ENCODE measurements around the gene TNNI2.

DNA sequence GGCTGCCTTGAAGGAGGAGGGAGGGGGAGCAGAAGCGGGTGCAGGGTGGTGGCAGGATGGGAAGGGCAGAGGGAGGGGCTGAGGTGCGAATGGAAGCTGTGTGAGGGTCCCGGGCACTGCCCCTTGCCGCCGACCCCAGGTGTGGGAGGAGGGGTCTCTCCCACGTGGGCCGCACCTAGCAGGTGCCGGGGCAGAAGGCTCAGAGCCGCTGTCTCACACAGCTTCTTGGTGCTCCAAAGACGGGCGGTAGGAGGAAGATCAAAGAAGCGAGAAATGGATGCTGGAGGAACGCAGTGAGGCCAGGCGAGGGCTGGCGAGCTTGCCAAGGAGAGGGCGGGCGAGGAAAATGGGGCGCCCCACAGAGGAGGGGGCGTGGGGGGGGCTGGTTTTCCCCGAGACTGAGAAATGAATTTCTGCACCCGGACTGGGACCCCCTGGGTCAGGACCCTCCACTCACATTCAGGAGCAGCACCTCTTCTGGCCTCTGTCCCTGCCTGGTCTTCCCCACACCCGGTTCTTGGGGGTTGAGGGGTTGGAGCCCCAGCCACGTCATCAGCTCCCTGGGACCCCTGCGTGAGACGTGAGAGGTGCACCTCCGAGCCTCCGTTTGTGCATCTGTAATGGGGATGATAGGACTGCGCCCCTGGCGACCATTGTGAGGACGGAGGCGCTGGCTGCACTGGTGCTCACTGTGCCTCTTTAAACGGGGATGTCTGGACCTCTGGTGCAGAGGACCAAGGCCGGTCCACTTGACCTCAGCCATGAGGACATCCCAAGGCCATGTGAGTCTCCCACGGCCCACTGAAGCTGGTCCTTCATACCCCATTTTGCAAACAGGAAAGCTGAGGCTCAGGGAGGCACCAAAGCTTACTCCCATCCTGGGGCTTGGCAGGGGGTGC lies 30.9 kb downstream of the TNNI2 start:
- TF ChIP-seq, protein P1, sequence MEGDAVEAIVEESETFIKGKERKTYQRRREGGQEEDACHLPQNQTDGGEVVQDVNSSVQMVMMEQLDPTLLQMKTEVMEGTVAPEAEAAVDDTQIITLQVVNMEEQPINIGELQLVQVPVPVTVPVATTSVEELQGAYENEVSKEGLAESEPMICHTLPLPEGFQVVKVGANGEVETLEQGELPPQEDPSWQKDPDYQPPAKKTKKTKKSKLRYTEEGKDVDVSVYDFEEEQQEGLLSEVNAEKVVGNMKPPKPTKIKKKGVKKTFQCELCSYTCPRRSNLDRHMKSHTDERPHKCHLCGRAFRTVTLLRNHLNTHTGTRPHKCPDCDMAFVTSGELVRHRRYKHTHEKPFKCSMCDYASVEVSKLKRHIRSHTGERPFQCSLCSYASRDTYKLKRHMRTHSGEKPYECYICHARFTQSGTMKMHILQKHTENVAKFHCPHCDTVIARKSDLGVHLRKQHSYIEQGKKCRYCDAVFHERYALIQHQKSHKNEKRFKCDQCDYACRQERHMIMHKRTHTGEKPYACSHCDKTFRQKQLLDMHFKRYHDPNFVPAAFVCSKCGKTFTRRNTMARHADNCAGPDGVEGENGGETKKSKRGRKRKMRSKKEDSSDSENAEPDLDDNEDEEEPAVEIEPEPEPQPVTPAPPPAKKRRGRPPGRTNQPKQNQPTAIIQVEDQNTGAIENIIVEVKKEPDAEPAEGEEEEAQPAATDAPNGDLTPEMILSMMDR (IDR thresholded peaks at IDR 0.05), result peak in 3 of 5 experiments; percentile 7 to 41 (median 31)
- no peak for TF ChIP-seq POLR2A (IDR thresholded peaks at IDR 0.05)
- TF ChIP-seq EP300 (IDR thresholded peaks at IDR 0.05), result no peak
